NCI-H510A (cell line): ENCODE measurements around the gene ADGB.

ENCODE experiments used
- DNase-seq: peaks from one replicate; lab custom pipeline; 2025; lab: John Stamatoyannopoulos, UW

The ADGB gene

GRCh38 chr6:146634022-146634421 is 35.2 kb downstream of the ADGB start:
- no peak for DNase-seq

DNA sequence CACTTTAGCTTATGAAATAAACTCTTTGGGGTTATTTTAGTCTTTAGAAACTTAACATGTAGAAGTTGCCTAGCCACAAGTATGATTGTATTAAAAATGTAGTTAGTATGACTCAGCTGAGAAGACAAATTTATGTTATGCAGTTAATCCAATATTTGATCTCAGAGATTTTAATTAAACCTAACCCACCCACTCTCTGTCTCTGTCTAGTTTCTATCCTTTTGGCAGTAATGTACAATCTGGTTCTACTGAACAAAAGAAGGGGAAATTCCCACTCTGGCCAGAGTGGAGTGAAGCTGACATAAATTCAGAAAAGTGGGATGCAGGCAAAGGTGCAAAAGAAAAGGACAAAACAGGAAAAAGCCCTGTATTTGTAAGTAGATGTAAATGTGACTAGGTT is 36.4 kb downstream of the ADGB start:
- no peak for DNase-seq

- no peak for DNase-seq
These were observed 37.7 kb downstream of the ADGB start for GRCh38 chr6:146636481-146636880.

DNA sequence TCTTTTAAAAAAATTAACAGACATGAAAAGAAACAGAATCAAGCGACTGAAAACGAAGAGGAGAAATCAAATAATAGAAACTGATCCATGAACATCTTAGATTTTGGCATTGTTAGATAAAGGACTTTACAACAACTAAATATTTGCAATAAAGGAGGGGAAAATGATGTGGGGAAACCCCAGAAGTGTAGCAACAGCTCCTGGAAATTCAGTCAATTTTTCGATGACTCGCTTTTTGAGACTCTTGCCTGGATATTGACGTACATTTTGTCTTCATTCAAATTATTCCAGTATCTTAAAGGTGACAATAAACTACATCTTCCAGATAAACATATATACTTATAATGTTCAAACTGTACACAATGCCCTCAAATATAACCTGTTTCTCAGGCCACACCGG is 44.1 kb downstream of the ADGB start:
- no peak for DNase-seq

- no peak for DNase-seq
These were observed 52.2 kb downstream of the ADGB start for GRCh38 chr6:146650799-146651481.

- DNase-seq = no peak
These were observed 52.7 kb downstream of the ADGB start for GRCh38 chr6:146651482-146651863.

- no peak for DNase-seq
These were observed 58.7 kb downstream of the ADGB start for GRCh38 chr6:146657432-146657831.

DNA sequence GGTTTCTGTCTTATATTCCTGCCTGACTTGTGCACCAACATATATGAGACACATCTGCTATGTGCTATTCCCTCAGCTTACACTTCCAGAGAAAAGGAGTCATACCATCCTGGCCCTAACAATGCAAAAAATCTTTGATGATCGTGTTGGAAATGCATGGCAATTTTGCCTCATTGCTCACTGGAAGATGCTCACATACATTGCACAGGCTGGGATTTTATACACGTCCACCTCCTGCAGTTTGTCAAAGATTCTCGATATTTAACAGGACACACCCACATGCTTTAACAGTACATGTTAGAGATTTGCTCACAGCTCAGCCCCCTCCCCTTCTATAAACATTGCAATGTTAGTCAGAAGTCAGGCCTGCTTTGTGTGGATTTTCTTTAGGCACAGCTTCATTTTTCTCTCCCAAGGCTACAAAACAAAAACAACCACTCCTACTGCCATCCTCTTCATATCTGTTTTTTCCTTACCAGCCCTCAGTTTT is 66.1 kb downstream of the ADGB start:
- no peak for DNase-seq

GRCh38 chr6:146666909-146667308 is 68.1 kb downstream of the ADGB start:
- DNase-seq = no peak

- DNase-seq = no peak
These were observed 71.4 kb downstream of the ADGB start for GRCh38 chr6:146670161-146670560.

DNA sequence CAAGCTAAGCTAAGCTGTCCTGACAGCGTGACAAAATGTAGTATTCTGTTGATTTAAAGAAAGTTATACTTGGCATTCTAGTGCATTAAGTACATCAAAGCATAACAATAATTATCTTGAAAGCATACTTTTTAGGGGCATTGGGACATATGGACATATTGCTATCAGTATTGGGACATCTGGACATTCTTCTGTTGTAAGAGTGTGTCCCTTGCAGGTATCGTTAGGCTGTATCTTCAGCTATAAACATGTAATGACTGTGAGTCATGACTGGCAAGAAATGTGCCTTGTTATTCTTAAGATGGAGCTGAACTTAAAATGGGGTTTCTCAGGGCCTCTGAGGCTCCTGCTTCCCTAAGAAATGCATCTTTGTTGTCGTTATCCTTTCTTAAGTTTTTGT is 74.3 kb downstream of the ADGB start:
- no peak for DNase-seq

DNA sequence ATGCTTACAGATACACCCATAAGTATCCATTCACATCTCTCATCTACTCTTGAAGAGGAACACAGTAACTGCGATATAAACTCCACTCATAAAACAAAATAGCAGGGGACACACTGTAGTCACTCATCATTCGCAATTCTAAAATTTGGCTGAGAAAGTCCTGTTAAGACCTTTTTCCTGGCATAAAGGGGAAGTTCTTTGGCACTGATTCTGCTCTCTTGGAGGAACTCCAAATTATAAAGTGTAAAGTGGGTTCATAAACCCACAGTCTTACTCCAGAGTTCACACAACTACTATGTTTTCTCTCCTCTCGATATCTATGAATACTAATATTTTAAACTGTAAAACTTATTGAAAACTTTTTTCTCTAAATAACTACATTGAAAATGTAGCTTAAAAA is 80.6 kb downstream of the ADGB start:
- DNase-seq = no peak

DNA sequence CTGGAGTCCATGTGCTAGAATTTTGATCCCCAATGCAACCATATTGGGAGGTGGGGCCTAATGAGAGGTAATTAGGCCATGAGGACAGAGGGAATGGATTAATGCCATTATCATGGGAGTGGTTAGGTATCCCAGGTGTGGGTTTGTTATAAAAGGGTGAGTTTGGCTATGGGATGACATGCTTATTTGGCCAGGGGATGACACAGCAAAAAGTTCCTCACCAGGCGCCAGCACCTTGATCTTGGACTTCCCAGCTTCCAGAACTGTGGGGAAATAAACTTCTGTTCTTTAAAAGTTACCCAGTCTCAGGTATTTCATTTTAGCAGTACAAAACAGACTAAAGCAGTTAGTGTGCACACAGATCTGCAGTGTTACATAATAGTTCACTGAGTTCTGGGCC is 84.1 kb downstream of the ADGB start:
- no peak for DNase-seq

DNA sequence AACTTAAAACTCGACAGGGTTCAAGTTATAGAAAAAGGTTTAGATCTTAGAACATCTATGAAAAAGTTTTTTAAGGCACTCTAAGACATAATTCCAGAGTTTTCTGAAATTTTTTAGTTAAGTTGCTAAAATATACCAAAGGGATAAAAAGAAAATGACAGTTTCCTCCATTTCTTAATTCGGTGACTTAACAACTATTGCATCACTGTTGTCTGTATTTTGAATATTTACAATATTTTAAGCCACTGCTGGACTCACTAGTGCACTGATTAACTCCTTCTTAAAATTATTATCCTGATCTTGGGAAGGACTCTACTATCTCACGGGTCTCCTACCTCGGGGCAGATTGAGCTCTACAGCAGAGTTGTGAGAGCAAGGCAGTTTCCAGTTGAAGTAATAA is 91.0 kb downstream of the ADGB start:
- DNase-seq = no peak

- DNase-seq = no peak
These were observed 94.6 kb downstream of the ADGB start for GRCh38 chr6:146693342-146693741.

GRCh38 chr6:146697921-146698320 is 99.1 kb downstream of the ADGB start:
- no peak for DNase-seq

DNA sequence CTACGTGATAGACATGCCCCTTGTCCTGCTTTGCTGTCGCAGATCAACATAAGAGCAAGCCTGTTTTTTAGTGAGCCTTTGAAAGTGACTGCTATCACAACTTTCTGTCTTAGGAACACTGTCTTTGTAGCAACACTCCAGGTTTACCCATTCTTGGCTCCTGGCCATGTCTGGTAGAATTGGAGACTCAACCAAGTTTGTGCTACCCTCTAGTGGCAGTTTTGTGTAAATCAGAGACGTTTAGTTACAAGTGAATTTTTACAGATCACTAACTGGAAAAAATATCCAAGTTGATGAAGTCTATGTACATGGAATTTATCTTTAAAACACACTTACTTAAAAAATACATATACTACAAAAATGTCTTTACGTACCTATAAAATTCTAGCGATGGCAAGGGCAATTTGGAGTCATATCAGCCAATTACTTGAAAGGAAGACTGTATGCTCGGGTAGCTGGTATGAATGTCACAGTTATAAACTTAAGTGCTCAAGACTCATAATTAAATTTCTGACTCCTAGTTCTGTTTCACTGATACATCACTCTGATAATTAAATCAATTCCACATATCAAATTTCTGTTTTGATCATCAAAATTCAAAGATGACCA is 101.4 kb downstream of the ADGB start:
- peak; percentile 8 for DNase-seq

GRCh38 chr6:146701632-146702031 is 102.9 kb downstream of the ADGB start:
- DNase-seq = no peak

DNA sequence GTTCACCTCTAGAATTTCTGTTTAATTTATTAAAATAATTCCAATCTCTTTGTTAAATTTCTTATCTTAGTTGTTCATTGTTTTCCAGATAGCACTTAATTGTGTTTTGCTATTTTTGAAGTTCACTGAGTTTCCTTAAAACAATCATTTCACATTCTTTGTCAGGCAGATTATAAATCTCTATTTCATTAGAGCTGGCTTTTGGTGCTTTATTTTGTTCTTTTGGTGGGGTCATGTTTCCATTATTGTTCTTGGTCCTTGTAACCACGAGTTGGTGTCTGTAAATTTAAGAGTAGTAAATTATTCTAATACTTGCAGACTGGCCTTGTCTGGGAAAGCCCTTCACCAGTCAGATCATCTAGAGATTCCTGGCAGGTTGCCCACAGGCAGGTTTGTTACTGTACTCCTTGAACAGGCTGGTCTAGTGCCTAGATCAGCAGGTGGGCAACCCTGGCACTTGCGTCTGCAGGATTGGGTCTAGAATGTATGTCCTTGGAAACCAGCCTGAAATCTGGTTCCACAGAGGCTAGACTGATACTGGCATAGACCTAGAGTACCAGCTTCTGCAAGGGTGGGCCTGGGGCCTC is 110.4 kb downstream of the ADGB start:
- no peak for DNase-seq

DNA sequence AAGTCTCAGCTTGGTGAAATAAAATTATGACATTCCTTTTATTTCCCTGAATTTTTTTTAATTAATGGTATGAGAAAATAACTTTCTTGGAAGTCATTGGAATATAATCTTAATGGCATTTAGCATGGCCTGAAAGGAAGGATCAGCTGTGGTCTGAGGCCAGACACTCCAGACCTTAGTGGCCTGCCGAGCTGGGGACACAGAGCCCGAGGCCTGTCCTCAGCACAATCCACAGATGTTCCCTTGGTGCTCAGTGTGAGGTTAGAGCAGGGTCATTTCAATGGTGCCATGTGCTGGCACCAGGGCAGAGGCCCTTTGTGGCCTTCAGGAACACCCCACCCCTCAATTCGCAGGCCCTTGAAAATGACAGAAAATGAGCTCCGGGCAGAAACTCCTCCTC is 120.6 kb downstream of the ADGB start:
- DNase-seq = no peak

DNA sequence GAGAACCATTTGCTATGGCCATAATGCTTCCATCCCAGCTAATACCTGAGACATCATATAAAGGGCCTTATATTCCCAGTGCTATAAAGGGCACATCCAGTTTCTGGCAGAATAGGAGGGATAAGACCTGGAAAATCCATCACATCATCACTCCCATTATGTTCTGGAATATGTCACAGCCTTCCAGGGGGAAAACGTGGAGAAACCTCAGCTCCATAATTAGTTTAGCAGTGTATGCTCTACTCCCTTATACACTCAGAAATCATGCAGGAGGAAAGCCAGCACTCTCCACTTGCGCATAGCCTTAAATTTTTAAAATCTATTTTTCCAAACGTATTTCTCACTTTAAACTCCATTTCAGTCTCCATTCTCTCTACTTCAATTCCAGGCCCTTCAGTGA is 140.9 kb downstream of the ADGB start:
- no peak for DNase-seq

DNA sequence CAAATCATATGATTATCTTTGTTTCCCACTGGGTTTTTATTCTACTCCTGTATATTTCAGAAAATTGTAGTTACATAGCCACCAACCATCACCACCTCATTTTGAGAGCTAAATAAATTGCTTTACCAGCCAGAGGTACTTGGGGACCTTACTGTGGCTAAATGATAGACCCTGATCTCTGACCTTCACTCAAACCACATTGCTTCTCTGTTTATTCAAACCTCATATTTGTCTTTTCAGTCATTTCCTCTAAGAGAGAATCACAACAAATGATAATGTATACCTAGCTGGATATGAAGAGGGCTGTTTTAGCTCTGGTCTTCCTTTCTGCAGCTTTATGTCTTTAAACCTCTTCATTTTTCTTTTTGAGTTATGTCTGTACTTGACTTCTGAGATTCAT is 142.8 kb downstream of the ADGB start:
- no peak for DNase-seq

DNA sequence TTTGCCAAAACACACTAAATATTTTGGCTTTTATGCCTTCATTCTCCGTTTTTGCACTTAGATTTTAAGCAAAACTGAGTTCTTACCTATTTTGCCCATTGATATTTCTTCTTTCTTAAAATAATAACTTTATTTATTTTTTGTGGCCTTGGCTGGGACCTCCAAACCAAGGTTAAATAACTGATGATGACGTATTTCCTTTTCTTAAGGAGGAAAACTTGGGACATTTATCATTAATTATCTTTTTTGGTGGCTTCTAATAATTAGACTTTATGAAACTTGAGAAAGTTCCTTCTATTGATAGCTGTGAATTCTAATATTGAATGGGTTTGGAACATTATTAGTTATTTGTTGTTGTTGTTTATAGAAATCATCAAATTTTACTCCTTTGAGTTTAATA is 154.5 kb downstream of the ADGB start:
- no peak for DNase-seq

DNA sequence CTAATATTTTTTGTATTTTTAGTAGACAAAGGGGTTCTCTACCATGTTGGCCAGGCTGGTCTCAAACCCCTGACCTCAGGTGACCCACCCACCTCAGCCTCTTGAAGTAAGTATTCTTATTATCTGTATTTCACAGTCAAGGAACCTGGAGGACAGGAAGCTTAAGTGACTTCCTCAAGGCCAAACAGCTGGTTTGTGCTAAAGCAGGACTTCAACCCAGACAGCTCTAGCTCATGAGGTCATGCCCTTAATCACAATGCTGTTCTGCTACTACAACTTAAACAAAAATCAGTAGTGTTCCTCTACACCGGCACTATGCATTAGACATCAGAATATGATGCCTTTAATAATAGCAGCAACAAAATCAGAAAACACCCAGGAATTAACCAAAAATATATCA is 168.9 kb downstream of the ADGB start:
- no peak for DNase-seq
